OCI-LY1 (cell line): ENCODE data around the gene PHF20.
"Not testable (repeated sequence)": the region's sequence is repeated elsewhere in the genome, so short reads cannot be mapped to it uniquely, and the experiment has no call there.

Experiments used
- H2AFZ ChIP-seq: fragments of 200-600 bp; sonication (generic), shearing (Covaris generic); 2 replicates; pipeline ENCODE4 v1.6.0; 2014; ENCODE audit warnings: antibody characterized with exemption, mild to moderate bottlenecking, low read length
- H3F3A ChIP-seq: fragments of 200-600 bp; sonication (generic), shearing (Covaris generic); 2 replicates; pipeline ENCODE4 v1.6.0; 2014; ENCODE audit warnings: mild to moderate bottlenecking, antibody characterized with exemption, low read length, moderate library complexity; ENCODE audit not compliant: insufficient read depth
- H3K27ac ChIP-seq: fragments of 200-600 bp; sonication (generic); 2 replicates; pipeline ENCODE4 v1.5.1; 2014; ENCODE audit warnings: low read length, mixed run types, mild to moderate bottlenecking, low read depth; ENCODE audit not compliant: poor library complexity, severe bottlenecking
- H3K27me3 ChIP-seq: fragments of 200-600 bp; sonication (generic); 2 replicates; pipeline ENCODE4 v1.6.0; 2014; ENCODE audit warnings: antibody characterized with exemption, mild to moderate bottlenecking, low read length, moderate library complexity; ENCODE audit not compliant: insufficient read depth
- H3K36me3 ChIP-seq: fragments of 200-600 bp; sonication (generic); 2 replicates; pipeline ENCODE4 v1.6.1; 2014; ENCODE audit warnings: mild to moderate bottlenecking, antibody characterized with exemption, low read length, moderate library complexity, mixed read lengths; ENCODE audit not compliant: insufficient read depth
- H3K4me1 ChIP-seq: fragments of 200-600 bp; sonication (generic); 2 replicates; pipeline ENCODE4 v1.5.1; 2014; ENCODE audit warnings: mild to moderate bottlenecking, low read length, moderate library complexity; ENCODE audit not compliant: insufficient read depth, severe bottlenecking
- H3K4me2 ChIP-seq: fragments of 200-600 bp; sonication (generic), shearing (Covaris generic); 2 replicates; pipeline ENCODE4 v1.6.1; 2014; ENCODE audit warnings: low read length
- H3K4me3 ChIP-seq: fragments of 200-600 bp; sonication (generic); 2 replicates; pipeline ENCODE4 v1.5.1; 2014; ENCODE audit warnings: low read length, low read depth, mild to moderate bottlenecking, mixed read lengths; ENCODE audit not compliant: poor library complexity, severe bottlenecking
- H3K79me2 ChIP-seq: fragments of 200-600 bp; shearing (Covaris generic); 2 replicates; pipeline ENCODE4 v1.6.1; 2016; ENCODE audit warnings: mixed run types, low read length, mixed read lengths; ENCODE audit not compliant: insufficient read depth
- H3K9ac ChIP-seq: fragments of 200-600 bp; sonication (generic), shearing (Covaris generic); 2 replicates; pipeline ENCODE4 v1.6.1; 2014; ENCODE audit warnings: mild to moderate bottlenecking, low read length, mixed read lengths
- H3K9me2 ChIP-seq: fragments of 200-600 bp; sonication (generic), shearing (Covaris generic); 2 replicates; pipeline ENCODE4 v1.6.1; 2014; ENCODE audit warnings: low read depth, mild to moderate bottlenecking, low read length, mixed read lengths
- H3K9me3 ChIP-seq: fragments of 200-600 bp; shearing (Covaris generic); 2 replicates; pipeline ENCODE4 v1.6.1; 2014; ENCODE audit warnings: low read length, mixed read lengths
- H4K20me1 ChIP-seq: fragments of 200-600 bp; sonication (generic), shearing (Covaris generic); 2 replicates; pipeline ENCODE4 v1.6.0; 2016; ENCODE audit warnings: mild to moderate bottlenecking, low read length; ENCODE audit not compliant: insufficient read depth
- EZH2 ChIP-seq: fragments of 200-600 bp; sonication (generic), shearing (Covaris generic); IDR thresholded peaks from 2 replicates; pipeline ENCODE4 v1.8.0; 2017; ENCODE audit warnings: borderline replicate concordance, mixed run types, mild to moderate bottlenecking, antibody characterized with exemption, low read length, moderate library complexity, mixed read lengths
- TF ChIP-seq, protein P1 (sequence below): fragments of 200-600 bp; sonication (generic), shearing (Covaris generic); IDR thresholded peaks from 2 replicates; pipeline ENCODE4 v1.5.1; 2017; ENCODE audit warnings: mild to moderate bottlenecking, antibody characterized with exemption, low read length, moderate library complexity, mixed read lengths

Gene PHF20

DNA sequence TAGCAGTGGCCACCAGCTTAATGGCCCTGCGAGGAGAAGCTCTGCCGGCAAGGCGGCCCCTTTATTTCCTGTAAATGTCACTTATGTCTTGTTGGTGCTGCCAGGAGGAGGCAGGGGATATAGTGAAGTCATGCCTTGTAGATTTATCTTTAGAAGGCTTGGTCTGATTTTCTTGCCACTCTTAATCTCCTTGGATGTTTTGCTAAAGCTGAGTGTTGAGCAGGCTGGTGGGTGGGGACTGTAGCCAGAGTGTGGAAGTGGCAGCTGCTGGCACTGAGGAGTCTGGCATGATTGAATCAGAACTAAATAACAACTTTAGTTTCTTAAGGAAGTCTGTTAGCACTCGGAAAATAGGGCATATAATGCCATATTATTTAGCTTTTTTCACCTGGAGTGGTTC, 77.9 kb downstream of the PHF20 start:
- Histone ChIP-seq H4K20me1 (no peaks in the 10 kb centered on the region), H3K4me2 (no peak overlapping the region), H3K27ac (no peak overlapping the region), H3K27me3 (no peaks in the 10 kb centered on the region), H2AFZ (no peak overlapping the region), H3K9ac (no peak overlapping the region), H3F3A (no peaks in the 10 kb centered on the region), H3K36me3 (peaks cover 61% of the 10 kb centered on the region), H3K79me2 (no peaks in the 10 kb centered on the region), H3K4me1 (peaks cover 8% of the 10 kb centered on the region), H3K9me3 (no peaks in the 10 kb centered on the region), H3K9me2 (no peaks in the 10 kb centered on the region), H3K4me3 (no peak overlapping the region)
- TF ChIP-seq, protein P1, sequence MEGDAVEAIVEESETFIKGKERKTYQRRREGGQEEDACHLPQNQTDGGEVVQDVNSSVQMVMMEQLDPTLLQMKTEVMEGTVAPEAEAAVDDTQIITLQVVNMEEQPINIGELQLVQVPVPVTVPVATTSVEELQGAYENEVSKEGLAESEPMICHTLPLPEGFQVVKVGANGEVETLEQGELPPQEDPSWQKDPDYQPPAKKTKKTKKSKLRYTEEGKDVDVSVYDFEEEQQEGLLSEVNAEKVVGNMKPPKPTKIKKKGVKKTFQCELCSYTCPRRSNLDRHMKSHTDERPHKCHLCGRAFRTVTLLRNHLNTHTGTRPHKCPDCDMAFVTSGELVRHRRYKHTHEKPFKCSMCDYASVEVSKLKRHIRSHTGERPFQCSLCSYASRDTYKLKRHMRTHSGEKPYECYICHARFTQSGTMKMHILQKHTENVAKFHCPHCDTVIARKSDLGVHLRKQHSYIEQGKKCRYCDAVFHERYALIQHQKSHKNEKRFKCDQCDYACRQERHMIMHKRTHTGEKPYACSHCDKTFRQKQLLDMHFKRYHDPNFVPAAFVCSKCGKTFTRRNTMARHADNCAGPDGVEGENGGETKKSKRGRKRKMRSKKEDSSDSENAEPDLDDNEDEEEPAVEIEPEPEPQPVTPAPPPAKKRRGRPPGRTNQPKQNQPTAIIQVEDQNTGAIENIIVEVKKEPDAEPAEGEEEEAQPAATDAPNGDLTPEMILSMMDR, result no peak
- TF ChIP-seq EZH2, result no peak

DNA sequence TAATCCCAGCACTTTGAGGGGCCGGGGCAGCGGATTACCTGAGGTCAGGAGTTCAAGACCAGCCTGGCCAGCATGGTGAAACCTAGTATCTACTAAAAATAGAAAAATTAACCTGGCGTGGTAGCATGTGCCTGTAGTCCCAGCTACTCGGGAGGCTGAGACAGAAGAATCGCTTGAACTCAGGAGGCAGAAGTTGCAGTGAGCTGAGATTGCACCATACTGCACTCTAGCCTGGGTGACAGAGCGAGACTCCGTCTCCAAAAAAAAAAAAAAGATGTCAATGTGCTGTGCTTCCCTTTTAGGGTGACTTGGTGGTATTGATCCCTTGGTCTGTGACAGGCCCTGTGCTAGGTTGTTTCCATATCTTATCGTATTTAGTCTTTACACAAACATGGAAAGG, 79.8 kb downstream of the PHF20 start:
- H4K20me1 ChIP-seq, result not testable (repeated sequence)

DNA sequence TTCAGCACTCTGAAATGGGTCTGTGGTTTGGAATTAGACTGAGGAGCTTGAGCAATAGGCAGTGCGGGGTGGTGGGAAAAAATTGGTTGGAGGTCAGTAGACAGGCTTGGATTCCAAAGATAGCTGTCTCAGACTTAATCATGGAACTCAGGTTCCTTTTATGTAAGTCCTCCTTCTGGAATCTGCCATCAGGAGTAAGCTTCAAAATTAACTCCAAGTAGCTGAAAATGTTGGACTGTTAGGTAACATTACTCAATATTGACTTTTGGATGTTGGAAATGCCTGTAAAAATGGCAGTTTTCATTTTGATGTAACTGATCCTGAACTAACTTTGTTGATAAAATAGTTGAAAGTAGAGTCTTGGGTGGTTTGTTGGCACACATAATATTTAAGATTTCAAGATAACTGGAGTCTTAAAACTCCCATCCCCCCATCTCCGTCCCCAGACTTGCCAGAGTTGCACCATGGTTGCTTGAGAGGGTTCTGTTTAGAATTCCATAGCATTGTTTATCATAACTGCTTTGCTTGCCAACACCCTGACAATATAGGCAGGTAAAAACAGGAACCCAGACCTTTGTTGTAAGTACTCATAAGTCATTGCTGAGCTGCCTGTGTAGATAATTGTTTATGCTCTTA, 83.0 kb downstream of the PHF20 start:
- H4K20me1 ChIP-seq, result no peaks in the 10 kb centered on the region
- peaks cover 8% of the 10 kb centered on the region for H3K4me1 ChIP-seq
- H3K4me3 ChIP-seq, result no peak overlapping the region
- H3K79me2 ChIP-seq, result no peaks in the 10 kb centered on the region
- H3K36me3 ChIP-seq, result peaks cover 49% of the 10 kb centered on the region
- no peaks in the 10 kb centered on the region for H3K9me3 ChIP-seq
- H3K27ac ChIP-seq, result no peak overlapping the region
- no peak overlapping the region for H3K9ac ChIP-seq
- H3K27me3 ChIP-seq, result no peaks in the 10 kb centered on the region
- TF ChIP-seq, protein P1, result no peak
- TF ChIP-seq EZH2, result no peak
- H3F3A ChIP-seq, result no peaks in the 10 kb centered on the region
- H2AFZ ChIP-seq, result no peak overlapping the region
- H3K4me2 ChIP-seq, result no peak overlapping the region
- no peaks in the 10 kb centered on the region for H3K9me2 ChIP-seq

More for the DNA sequence above, 79.8 kb downstream of the PHF20 start:
- not testable (repeated sequence) for H3K27me3 ChIP-seq, H3K79me2 ChIP-seq, H3K4me3 ChIP-seq, H3K4me2 ChIP-seq, H3K9me2 ChIP-seq, H3K4me1 ChIP-seq, H3K9me3 ChIP-seq, H2AFZ ChIP-seq, H3K27ac ChIP-seq, H3K9ac ChIP-seq, H3F3A ChIP-seq
- peaks cover 58% of the 10 kb centered on the region for H3K36me3 ChIP-seq

DNA sequence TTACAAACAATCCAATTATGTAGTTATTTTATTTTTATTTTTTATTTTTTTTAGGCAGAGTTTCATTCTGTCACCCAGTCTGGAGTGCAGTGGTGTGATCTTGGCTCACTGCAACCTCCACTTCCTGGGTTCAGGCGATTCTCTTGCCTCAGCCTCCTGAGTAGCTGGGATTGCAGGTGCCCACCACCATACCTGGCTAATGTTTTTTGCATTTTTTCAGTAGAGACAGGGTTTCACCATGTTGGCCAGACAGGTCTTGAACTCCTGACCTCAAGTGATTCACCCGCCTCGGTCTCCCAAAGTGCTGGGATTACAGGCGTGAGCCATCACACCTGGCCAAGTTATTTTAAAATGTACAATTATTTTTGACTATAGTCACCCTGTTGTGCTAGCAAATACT, 83.8 kb downstream of the PHF20 start:
- peaks cover 48% of the 10 kb centered on the region for H3K36me3 ChIP-seq
- H3K9me3 ChIP-seq, H2AFZ ChIP-seq, H4K20me1 ChIP-seq, H3K9ac ChIP-seq, H3K4me2 ChIP-seq, H3K9me2 ChIP-seq, H3K4me3 ChIP-seq, H3K4me1 ChIP-seq, H3K27ac ChIP-seq, H3F3A ChIP-seq, H3K27me3 ChIP-seq, H3K79me2 ChIP-seq: not testable (repeated sequence)
